CD14-positive monocyte (primary cell): ENCODE measurements around the gene ODC1. TPM values are rescaled to one million over a fixed set of nuclear protein-coding genes. Genes with fewer than 3 reads are reported as not detected.
A peak's percentile ranks its signal among the peaks of the same experiment; 100 is the strongest.

Experiments used
- DNase-seq, 3 donors: peaks; one replicate each; pipeline ENCODE4 v3.0.0-alpha.2; 2011 to 2022
- H2AFZ ChIP-seq: 2 replicates; pipeline ENCODE4 v1.6.0; 2012; ENCODE audit warnings: mild to moderate bottlenecking, low read depth, low read length, inconsistent platforms; ENCODE audit not compliant: insufficient read depth, poor library complexity, severe bottlenecking
- H3K27ac ChIP-seq, 2 donors: 1 replicate in 1 of 2; 2 replicates in 1 of 2; pipeline ENCODE4 v1.5.1; 2012 to 2013; ENCODE audit warnings: low read length in 2 of 2, control low read depth in 1 of 2, inconsistent platforms in 1 of 2, low read depth in 1 of 2, mild to moderate bottlenecking in 1 of 2
- H3K27me3 ChIP-seq, 2 donors: one replicate each; pipeline versions ENCODE4 v1.6.0 to v1.6.1; 2011 to 2013; ENCODE audit warnings: low read length in 2 of 2; ENCODE audit not compliant: control insufficient read depth in 2 of 2, insufficient read depth in 2 of 2
- H3K36me3 ChIP-seq, 2 donors: replicated peaks in 1 of 2; 1 replicate in 1 of 2; 2 replicates in 1 of 2; pipeline versions ENCODE4 v1.5.1 to v1.6.1; 2012 to 2013; ENCODE audit warnings: low read length in 2 of 2, control low read depth in 1 of 2, inconsistent platforms in 1 of 2, mild to moderate bottlenecking in 1 of 2; ENCODE audit not compliant: insufficient read depth in 2 of 2, control insufficient read depth in 1 of 2
- H3K4me1 ChIP-seq, 2 donors: 1 replicate in 1 of 2; 2 replicates in 1 of 2; pipeline versions ENCODE4 v1.5.1 to v1.6.1; 2012 to 2013; ENCODE audit warnings: low read length in 2 of 2, control low read depth in 1 of 2, inconsistent platforms in 1 of 2, mild to moderate bottlenecking in 1 of 2, moderate library complexity in 1 of 2; ENCODE audit not compliant: insufficient read depth in 2 of 2, control insufficient read depth in 1 of 2
- H3K4me2 ChIP-seq: replicated peaks from 2 replicates; pipeline ENCODE3; 2012; ENCODE audit warnings: low read length, moderate library complexity, mild to moderate bottlenecking; ENCODE audit not compliant: poor library complexity, severe bottlenecking; ENCODE audit errors: extremely low read depth
- H3K4me3 ChIP-seq, 3 experiments: fragments of 200-600 bp in 1 of 3; sonication (generic) in 1 of 3; replicated peaks in 1 of 3; 1 replicate in 2 of 3; 2 replicates in 1 of 3; pipeline ENCODE4 v1.5.1; 2011 to 2013; ENCODE audit warnings: low read length in 3 of 3, mild to moderate bottlenecking in 3 of 3, control low read depth in 2 of 3, low read depth in 2 of 3, inconsistent platforms in 1 of 3, moderate library complexity in 1 of 3
- H3K79me2 ChIP-seq: 2 replicates; pipeline ENCODE4 v1.6.0; 2012; ENCODE audit warnings: mild to moderate bottlenecking, control low read depth, inconsistent platforms, low read length, moderate library complexity; ENCODE audit not compliant: insufficient read depth
- H3K9ac ChIP-seq: 2 replicates; pipeline ENCODE4 v1.6.0; 2017; ENCODE audit warnings: low read length, mild to moderate bottlenecking; ENCODE audit not compliant: insufficient read depth, poor library complexity, severe bottlenecking
- H3K9me3 ChIP-seq, 2 donors: replicated peaks in 1 of 2; 1 replicate in 1 of 2; 2 replicates in 1 of 2; pipeline versions ENCODE4 v1.5.1 to v1.6.1; 2012 to 2013; ENCODE audit warnings: low read length in 2 of 2, control low read depth in 1 of 2; ENCODE audit not compliant: control insufficient read depth in 1 of 2, insufficient read depth in 1 of 2
- H4K20me1 ChIP-seq: 2 replicates; pipeline ENCODE4 v1.6.0; 2012; ENCODE audit warnings: mild to moderate bottlenecking, low read length, control low read depth, moderate library complexity; ENCODE audit not compliant: insufficient read depth
- H3K27ac Mint-ChIP-seq, 7 donors: one replicate each; pipeline ENCODE4 v1.8.0; 2020; ENCODE audit warnings: mild to moderate bottlenecking in 7 of 7, mixed read lengths in 7 of 7, moderate library complexity in 6 of 7, inconsistent platforms in 2 of 7
- H3K27me3 Mint-ChIP-seq, 3 donors: one replicate each; pipeline ENCODE4 v1.8.0; 2021 to 2022; ENCODE audit warnings: low read depth in 3 of 3, mild to moderate bottlenecking in 3 of 3, mixed read lengths in 3 of 3, moderate library complexity in 3 of 3, inconsistent platforms in 1 of 3
- H3K36me3 Mint-ChIP-seq, 2 donors: one replicate each; pipeline ENCODE4 v1.8.0; 2020; ENCODE audit warnings: mixed read lengths in 2 of 2, inconsistent platforms in 1 of 2, mild to moderate bottlenecking in 1 of 2
- H3K4me1 Mint-ChIP-seq: one replicate; pipeline ENCODE4 v1.8.0; 2020; ENCODE audit warnings: mild to moderate bottlenecking, mixed read lengths
- H3K4me3 Mint-ChIP-seq, 2 donors: one replicate each; pipeline ENCODE4 v1.8.0; 2020; ENCODE audit warnings: mild to moderate bottlenecking in 2 of 2, mixed read lengths in 2 of 2, moderate library complexity in 1 of 2
- H3K9me3 Mint-ChIP-seq, 7 donors: one replicate each; pipeline ENCODE4 v1.8.0; 2020 to 2022; ENCODE audit warnings: mixed read lengths in 7 of 7, mild to moderate bottlenecking in 6 of 7, moderate library complexity in 6 of 7, inconsistent platforms in 2 of 7
- CTCF ChIP-seq: fragments of 200-600 bp; IDR thresholded peaks from one replicate; pipeline ENCODE4 v1.8.0; 2022; ENCODE audit warnings: antibody characterized with exemption, mild to moderate bottlenecking
- WGBS: methylation state at CpG from one replicate; pipeline ENCODE4 v1.1.5; 2013; ENCODE audit warnings: missing lambda C conversion rate; ENCODE audit not compliant: insufficient coverage; 5-methylcytosine and 5-hydroxymethylcytosine counted together
- intact Hi-C, 2 donors: fragments of 100-400 bp; cut with micrococcal nuclease; formaldehyde crosslinking; loops; one replicate each; pipeline versions ENCODE4 v1.15.0 to v1.15.1; 2023
- polyA plus RNA-seq, 3 donors: library from polyadenylated mRNA; depleted of rRNA in 1 of 3; unstranded in 2 of 3; stranded (reverse) in 1 of 3; fragments of 300-500 nt in 2 of 3; fragments of >200 nt in 1 of 3; fragmentation: Illumina TruSeq in 2 of 3; gene quantifications; 1 replicate in 2 of 3; 2 replicates in 1 of 3; pipeline ENCODE4 v1.2.3, GENCODE V29; 2012 to 2021

Gene ODC1
- polyA plus RNA-seq, 3 donors = 22.7 to 27.3 (median 23.6) TPM

GRCh38 chr2:10413991-10414451 is 34.1 kb downstream of the ODC1 start:
- TF ChIP-seq CTCF = no peak

GRCh38 chr2:10413503-10413902 is 34.6 kb downstream of the ODC1 start:
- Histone ChIP-seq H3K9me3 (no peaks in the 10 kb centered on the region), H3K9ac (no peak overlapping the region), H3K4me3 (no peak overlapping the region), H3K4me1 (peaks cover 30 to 31% of the 10 kb centered on the region in 2 donors), H2AFZ (no peak overlapping the region), H3K4me2 (no peak overlapping the region), H3K36me3 (peaks cover 7 to 39% of the 10 kb centered on the region in 2 donors), H3K79me2 (peaks cover 37% of the 10 kb centered on the region), H3K27me3 (no peaks in the 10 kb centered on the region), H3K27ac (no peak overlapping the region), H4K20me1 (peaks cover 32% of the 10 kb centered on the region)
- TF ChIP-seq CTCF = no peak
- Mint-ChIP-seq H3K36me3 (peaks cover 30 to 49% of the 10 kb centered on the region in 2 donors), H3K27ac (no peak overlapping the region), H3K27me3 (peaks cover 0 to 5% (median 0%) of the 10 kb centered on the region in 3 donors), H3K4me3 (no peak overlapping the region), H3K4me1 (peaks cover 40% of the 10 kb centered on the region), H3K9me3 (peaks cover 0 to 6% (median 3%) of the 10 kb centered on the region in 7 donors)
- intact Hi-C loops = loop anchor here (5.0 kb wide), 2 partner anchors 111 to 291 kb away; partner anchors contain the start of genes HPCAL1 (in 1 of the 2) and RRM2 (in 1 of the 2)
- 95% methylated on average over 3 of the region's 10 CpGs for WGBS
- no peak for DNase-seq

More at GRCh38 chr2:10413991-10414451, 34.1 kb downstream of the ODC1 start:
- Histone ChIP-seq H3K36me3 (peaks cover 7 to 43% of the 10 kb centered on the region in 2 donors), H3K27me3 (no peaks in the 10 kb centered on the region), H2AFZ (no peak overlapping the region), H3K9ac (no peak overlapping the region), H3K79me2 (peaks cover 33% of the 10 kb centered on the region), H3K9me3 (no peaks in the 10 kb centered on the region), H3K4me3 (no peak overlapping the region), H4K20me1 (peaks cover 32% of the 10 kb centered on the region), H3K27ac (no peak overlapping the region), H3K4me2 (no peak overlapping the region), H3K4me1 (peaks cover 25 to 26% of the 10 kb centered on the region in 2 donors)
- no peak for DNase-seq
- Mint-ChIP-seq H3K4me3 (no peak overlapping the region), H3K36me3 (peaks cover 32 to 51% of the 10 kb centered on the region in 2 donors), H3K27me3 (peaks cover 0 to 5% (median 0%) of the 10 kb centered on the region in 3 donors), H3K9me3 (peaks cover 0 to 6% (median 3%) of the 10 kb centered on the region in 7 donors), H3K4me1 (peaks cover 35% of the 10 kb centered on the region), H3K27ac (peak overlapping the region in 4 of 7 donors; percentile 13 to 83 (median 54))
- intact Hi-C loops = loop anchor here (5.0 kb wide), 2 partner anchors 112 to 292 kb away; partner anchors contain the start of genes HPCAL1 (in 1 of the 2) and RRM2 (in 1 of the 2)
- 100% methylated on average over 6 of the region's 7 CpGs for WGBS
